ENCODE measurements around the gene TMEM187.

The TMEM187 gene

GRCh38 chrX:153938226-153938786 lies 34.2 kb upstream of the TMEM187 start:
- Histone ChIP-seq H3K9me3 (ENCODE audit: insufficient read depth, low read depth, low read length) (no peaks in the 10 kb centered on the region), H3K36me3 (ENCODE audit: insufficient read depth, low read depth, low read length) (no peaks in the 10 kb centered on the region), H3K9ac (ENCODE audit: low read depth, low read length) (no peak overlapping the region), H3K27me3 (ENCODE audit: insufficient read depth, low read length) (no peaks in the 10 kb centered on the region), H3K4me1 (ENCODE audit: insufficient read depth, low read length) (peaks cover 5% of the 10 kb centered on the region; the same call in 1 of the 2 replicates), H3K4me3 (ENCODE audit: low read length) (no peak overlapping the region), H3K27ac (ENCODE audit: low read length) (no peak overlapping the region)

- H3K4me1 ChIP-seq (ENCODE audit: insufficient read depth, low read length): peaks cover 5% of the 10 kb centered on the region; the same call in 1 of the 2 replicates
These were observed 33.0 kb upstream of the TMEM187 start for GRCh38 chrX:153939573-153939972.

GRCh38 chrX:153941336-153942252 lies 31.0 kb upstream of the TMEM187 start:
- H3K9me3 ChIP-seq (ENCODE audit: insufficient read depth, low read depth, low read length): no peaks in the 10 kb centered on the region
- H3K4me3 ChIP-seq (ENCODE audit: low read length): no peak overlapping the region; the same call in 1 of the 2 replicates
- peaks cover 5% of the 10 kb centered on the region; the same call in 1 of the 2 replicates for H3K4me1 ChIP-seq (ENCODE audit: insufficient read depth, low read length)
- no peak overlapping the region for H3K27ac ChIP-seq (ENCODE audit: low read length)
- no peaks in the 10 kb centered on the region for H3K36me3 ChIP-seq (ENCODE audit: insufficient read depth, low read depth, low read length)
- peak overlapping the region; percentile 59; the same call in 1 of the 2 replicates for H3K9ac ChIP-seq (ENCODE audit: low read depth, low read length)
- no peaks in the 10 kb centered on the region for H3K27me3 ChIP-seq (ENCODE audit: insufficient read depth, low read length)

More at GRCh38 chrX:153939573-153939972, 33.0 kb upstream of the TMEM187 start:
- Histone ChIP-seq H3K4me3 (ENCODE audit: low read length) (no peak overlapping the region), H3K9ac (ENCODE audit: low read depth, low read length) (no peak overlapping the region), H3K27ac (ENCODE audit: low read length) (no peak overlapping the region), H3K27me3 (ENCODE audit: insufficient read depth, low read length) (no peaks in the 10 kb centered on the region), H3K9me3 (ENCODE audit: insufficient read depth, low read depth, low read length) (no peaks in the 10 kb centered on the region), H3K36me3 (ENCODE audit: insufficient read depth, low read depth, low read length) (no peaks in the 10 kb centered on the region)

DNA sequence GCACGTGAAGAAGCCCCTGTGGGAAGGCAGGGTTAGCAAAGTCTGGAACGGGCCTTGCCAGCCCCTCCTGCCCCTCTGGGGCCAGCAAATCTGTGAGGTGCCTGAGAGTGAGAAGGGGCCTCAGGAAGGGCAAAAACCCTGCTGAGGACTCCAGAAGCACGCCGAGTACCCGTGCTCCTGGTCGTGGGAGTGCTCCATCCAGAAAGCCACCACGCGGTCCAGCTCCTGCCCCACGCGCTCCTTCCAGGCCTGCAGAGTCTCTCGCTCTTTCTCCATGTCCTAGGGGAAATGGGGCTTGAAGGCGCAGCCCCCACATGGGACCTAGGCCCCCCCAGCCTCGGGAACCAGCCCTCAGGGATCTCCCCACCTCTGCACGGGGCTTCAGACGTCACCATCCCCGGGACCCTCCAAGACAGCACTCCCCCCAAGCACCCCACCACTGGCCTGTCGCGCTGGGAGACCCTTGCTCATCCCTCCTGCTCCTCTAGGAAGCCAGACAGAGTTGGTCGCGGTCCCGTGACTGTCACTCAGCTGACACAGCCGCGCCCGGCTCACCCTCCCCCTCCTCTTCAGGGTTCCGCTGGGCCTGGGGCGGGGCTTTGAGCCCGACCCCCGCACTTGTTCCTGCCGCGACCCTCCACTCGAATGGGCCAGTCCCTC lies 28.3 kb upstream of the TMEM187 start, which contains the start of gene RENBP:
Gene RENBP (minus strand): TSS at position 504 of the 660 bp plus-strand sequence. CDS start 33 bp downstream, at position 471.
- Histone ChIP-seq H3K9me3 (ENCODE audit: insufficient read depth, low read depth, low read length) (no peaks in the 10 kb centered on the region), H3K4me3 (ENCODE audit: low read length) (peak within 1 kb of the TSS; percentile 45; the same call in 1 of the 2 replicates), H3K27me3 (ENCODE audit: insufficient read depth, low read length) (no peaks in the 10 kb centered on the region), H3K9ac (ENCODE audit: low read depth, low read length) (no peak within 1 kb of the TSS; the same call in 1 of the 2 replicates), H3K4me1 (ENCODE audit: insufficient read depth, low read length) (peaks cover 5% of the 10 kb centered on the region; the same call in 1 of the 2 replicates), H3K27ac (ENCODE audit: low read length) (no peak within 1 kb of the TSS), H3K36me3 (ENCODE audit: insufficient read depth, low read depth, low read length) (peaks cover 14% of the 10 kb centered on the region)

GRCh38 chrX:153944800-153945150 lies 27.8 kb upstream of the TMEM187 start:
- H3K27me3 ChIP-seq (ENCODE audit: insufficient read depth, low read length): no peaks in the 10 kb centered on the region
- no peak overlapping the region for H3K4me3 ChIP-seq (ENCODE audit: low read length)
- H3K27ac ChIP-seq (ENCODE audit: low read length): no peak overlapping the region
- no peaks in the 10 kb centered on the region for H3K9me3 ChIP-seq (ENCODE audit: insufficient read depth, low read depth, low read length)
- no peak overlapping the region for H3K9ac ChIP-seq (ENCODE audit: low read depth, low read length)
- H3K36me3 ChIP-seq (ENCODE audit: insufficient read depth, low read depth, low read length): peaks cover 19% of the 10 kb centered on the region
- peaks cover 3% of the 10 kb centered on the region; the same call in 1 of the 2 replicates for H3K4me1 ChIP-seq (ENCODE audit: insufficient read depth, low read length)

DNA sequence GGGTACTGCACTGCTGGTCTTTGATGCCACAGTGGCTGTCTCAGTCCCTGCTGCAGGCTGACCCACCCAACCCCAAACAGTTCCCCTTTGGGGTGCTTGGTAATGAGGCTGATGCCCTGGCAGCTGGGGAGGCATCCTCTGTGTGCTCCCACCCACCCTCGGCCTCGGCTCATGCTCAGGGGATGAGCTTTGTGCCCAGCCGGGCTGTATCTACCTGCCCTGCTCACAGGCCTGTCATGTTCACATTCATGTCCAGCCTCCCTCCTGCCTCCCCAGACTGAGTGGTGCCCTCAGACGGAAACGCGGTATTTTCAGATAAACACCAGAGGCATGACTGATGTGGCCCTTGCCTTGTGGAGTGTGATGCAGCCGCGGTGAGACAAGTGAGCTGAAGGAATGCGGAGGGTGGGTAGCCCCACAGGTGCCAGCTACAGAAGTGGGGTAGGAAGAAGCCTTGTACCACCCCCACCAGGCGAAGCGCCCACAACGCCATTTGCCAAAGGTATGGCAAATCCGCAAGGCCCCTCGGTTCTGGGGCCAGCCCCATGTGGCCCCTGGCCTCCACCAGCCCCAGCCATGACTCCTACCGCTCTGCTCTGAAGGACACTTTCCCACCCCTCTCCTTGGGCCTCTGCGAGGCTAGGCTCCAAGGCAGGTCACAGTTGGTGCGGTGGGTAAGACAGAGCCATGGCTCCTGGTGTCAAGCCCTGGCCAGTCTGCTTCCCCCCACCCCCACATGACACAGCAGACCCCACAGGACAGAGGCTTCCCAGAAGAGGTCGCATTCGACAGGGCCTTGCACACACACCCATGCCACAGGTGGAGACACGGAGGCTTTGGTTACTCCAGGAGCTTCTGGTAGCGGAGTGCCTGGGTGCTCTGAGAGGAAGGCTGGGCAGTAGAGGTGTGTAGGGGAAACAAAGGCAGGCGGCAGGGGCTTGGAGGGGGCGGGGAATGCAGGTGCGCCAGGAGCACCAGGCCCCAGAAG lies 26.3 kb upstream of the TMEM187 start:
- Histone ChIP-seq H3K27me3 (ENCODE audit: insufficient read depth, low read length) (no peaks in the 10 kb centered on the region), H3K27ac (ENCODE audit: low read length) (no peak overlapping the region), H3K9ac (ENCODE audit: low read depth, low read length) (no peak overlapping the region), H3K36me3 (ENCODE audit: insufficient read depth, low read depth, low read length) (peaks cover 33% of the 10 kb centered on the region), H3K9me3 (ENCODE audit: insufficient read depth, low read depth, low read length) (no peaks in the 10 kb centered on the region), H3K4me3 (ENCODE audit: low read length) (no peak overlapping the region), H3K4me1 (ENCODE audit: insufficient read depth, low read length) (no peaks in the 10 kb centered on the region; the same call in 1 of the 2 replicates)

DNA sequence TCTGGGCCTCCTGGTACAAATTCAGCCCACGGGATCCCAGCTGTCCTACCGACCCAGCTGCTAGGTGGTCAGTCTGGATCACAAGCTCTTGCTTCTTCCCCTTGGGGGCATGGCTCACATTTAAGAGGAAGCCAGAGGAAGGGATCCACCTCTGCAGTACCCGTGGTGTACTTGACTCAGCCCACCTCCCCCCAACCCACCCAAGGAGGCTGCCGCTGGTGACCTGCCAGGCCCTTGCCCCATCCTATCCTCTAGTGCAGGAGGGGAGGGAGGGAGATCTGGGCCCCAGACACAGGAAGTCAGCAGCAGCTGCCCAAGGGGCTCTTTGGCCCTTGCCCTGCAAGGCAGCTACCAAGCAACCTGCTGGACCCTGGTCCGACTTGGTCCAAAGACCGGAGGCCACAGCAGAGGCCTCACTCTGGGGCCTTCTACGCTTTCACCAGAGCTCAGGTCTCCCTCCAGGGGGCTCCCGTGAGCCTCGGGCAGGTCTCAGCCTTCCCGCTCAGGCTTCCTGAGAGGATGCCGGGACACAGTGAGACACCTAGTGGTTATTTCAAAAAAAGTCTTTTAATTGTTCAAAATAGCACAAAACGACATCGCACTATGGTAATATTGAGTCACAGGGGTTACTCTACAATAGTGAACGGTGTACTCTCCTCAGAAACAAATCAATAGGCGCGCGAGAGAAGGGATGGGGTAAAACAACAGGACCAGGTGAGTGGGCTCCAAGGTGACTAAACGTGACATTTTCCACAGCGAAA lies 25.4 kb upstream of the TMEM187 start:
- Histone ChIP-seq H3K27ac (ENCODE audit: low read length) (no peak overlapping the region), H3K9me3 (ENCODE audit: insufficient read depth, low read depth, low read length) (no peaks in the 10 kb centered on the region), H3K9ac (ENCODE audit: low read depth, low read length) (no peak overlapping the region), H3K4me3 (ENCODE audit: low read length) (no peak overlapping the region), H3K36me3 (ENCODE audit: insufficient read depth, low read depth, low read length) (peaks cover 43% of the 10 kb centered on the region), H3K4me1 (ENCODE audit: insufficient read depth, low read length) (no peaks in the 10 kb centered on the region), H3K27me3 (ENCODE audit: insufficient read depth, low read length) (no peaks in the 10 kb centered on the region)

- H3K27ac ChIP-seq (ENCODE audit: low read length): no peak overlapping the region
- H3K4me3 ChIP-seq (ENCODE audit: low read length): no peak overlapping the region
- peaks cover 51% of the 10 kb centered on the region for H3K36me3 ChIP-seq (ENCODE audit: insufficient read depth, low read depth, low read length)
- no peaks in the 10 kb centered on the region for H3K4me1 ChIP-seq (ENCODE audit: insufficient read depth, low read length)
- H3K9me3 ChIP-seq (ENCODE audit: insufficient read depth, low read depth, low read length): no peaks in the 10 kb centered on the region
- no peak overlapping the region; the same call in 1 of the 2 replicates for H3K9ac ChIP-seq (ENCODE audit: low read depth, low read length)
- no peaks in the 10 kb centered on the region for H3K27me3 ChIP-seq (ENCODE audit: insufficient read depth, low read length)
These were observed 24.5 kb upstream of the TMEM187 start for GRCh38 chrX:153948002-153948466.

GRCh38 chrX:153948847-153949805 lies 23.4 kb upstream of the TMEM187 start:
- no peaks in the 10 kb centered on the region for H3K4me1 ChIP-seq (ENCODE audit: insufficient read depth, low read length)
- no peaks in the 10 kb centered on the region for H3K9me3 ChIP-seq (ENCODE audit: insufficient read depth, low read depth, low read length)
- no peak overlapping the region for H3K27ac ChIP-seq (ENCODE audit: low read length)
- H3K27me3 ChIP-seq (ENCODE audit: insufficient read depth, low read length): no peaks in the 10 kb centered on the region
- H3K9ac ChIP-seq (ENCODE audit: low read depth, low read length): no peak overlapping the region
- H3K36me3 ChIP-seq (ENCODE audit: insufficient read depth, low read depth, low read length): peaks cover 61% of the 10 kb centered on the region
- H3K4me3 ChIP-seq (ENCODE audit: low read length): no peak overlapping the region
